ENCODE data around the gene MED13L. TPM values are rescaled to one million over a fixed set of nuclear protein-coding genes. Genes with fewer than 3 reads are reported as not detected.
A peak's percentile ranks its signal among the peaks of the same experiment; 100 is the strongest.

Gene MED13L
- total RNA-seq, 2 experiments from 2014 or later, result 25.7 to 40.1 TPM

- Histone ChIP-seq H3K27ac (ENCODE audit: low read depth, low read length, poor library complexity, severe bottlenecking) (no peak overlapping the region), H3K9me2 (ENCODE audit: insufficient read depth, low read length) (no peaks in the 10 kb centered on the region), H2AFZ (ENCODE audit: low read length) (no peak overlapping the region), H4K20me1 (ENCODE audit: insufficient read depth, low read length) (peaks cover 3% of the 10 kb centered on the region), H3K9me3 (ENCODE audit: low read length) (no peaks in the 10 kb centered on the region), H3K36me3 (ENCODE audit: insufficient read depth, low read length) (no peaks in the 10 kb centered on the region), H3K4me3 (ENCODE audit: low read depth, low read length, poor library complexity, severe bottlenecking) (no peak overlapping the region), H3K4me2 (ENCODE audit: low read length) (peak overlapping the region; percentile 28; the same call in 1 of the 2 replicates), H3K4me1 (ENCODE audit: insufficient read depth, low read length, poor library complexity, severe bottlenecking) (peaks cover 21% of the 10 kb centered on the region), H3K79me2 (ENCODE audit: insufficient read depth, low read depth, low read length) (no peaks in the 10 kb centered on the region)
- intact Hi-C loops (cut with micrococcal nuclease; ENCODE audit: unreplicated experiment), result no loop called here
- TF ChIP-seq, protein P1, sequence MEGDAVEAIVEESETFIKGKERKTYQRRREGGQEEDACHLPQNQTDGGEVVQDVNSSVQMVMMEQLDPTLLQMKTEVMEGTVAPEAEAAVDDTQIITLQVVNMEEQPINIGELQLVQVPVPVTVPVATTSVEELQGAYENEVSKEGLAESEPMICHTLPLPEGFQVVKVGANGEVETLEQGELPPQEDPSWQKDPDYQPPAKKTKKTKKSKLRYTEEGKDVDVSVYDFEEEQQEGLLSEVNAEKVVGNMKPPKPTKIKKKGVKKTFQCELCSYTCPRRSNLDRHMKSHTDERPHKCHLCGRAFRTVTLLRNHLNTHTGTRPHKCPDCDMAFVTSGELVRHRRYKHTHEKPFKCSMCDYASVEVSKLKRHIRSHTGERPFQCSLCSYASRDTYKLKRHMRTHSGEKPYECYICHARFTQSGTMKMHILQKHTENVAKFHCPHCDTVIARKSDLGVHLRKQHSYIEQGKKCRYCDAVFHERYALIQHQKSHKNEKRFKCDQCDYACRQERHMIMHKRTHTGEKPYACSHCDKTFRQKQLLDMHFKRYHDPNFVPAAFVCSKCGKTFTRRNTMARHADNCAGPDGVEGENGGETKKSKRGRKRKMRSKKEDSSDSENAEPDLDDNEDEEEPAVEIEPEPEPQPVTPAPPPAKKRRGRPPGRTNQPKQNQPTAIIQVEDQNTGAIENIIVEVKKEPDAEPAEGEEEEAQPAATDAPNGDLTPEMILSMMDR (conservative IDR thresholded peaks at IDR 0.05; ENCODE audit: low read length), result no peak
- TF ChIP-seq EZH2phosphoT487 (IDR thresholded peaks at IDR 0.05; ENCODE audit: borderline replicate concordance, low read depth, low read length), result no peak
- POLR2A ChIA-PET, result interaction anchor here (0.6 to 0.7 kb wide), 3 partner anchors 9 to 31 kb away, joined by 3 to 4 read pairs (median 3); no protein-coding TSS in a partner anchor
- BruUV-seq (replicated peaks), result no TSS peak
- CTCF ChIA-PET (ENCODE audit: unreplicated experiment), result no interaction called here
- DNase-seq (ENCODE audit: low spot score), result no peak
Measured at GRCh38 chr12:116196226-116196625, 81.3 kb downstream of the MED13L start.

DNA sequence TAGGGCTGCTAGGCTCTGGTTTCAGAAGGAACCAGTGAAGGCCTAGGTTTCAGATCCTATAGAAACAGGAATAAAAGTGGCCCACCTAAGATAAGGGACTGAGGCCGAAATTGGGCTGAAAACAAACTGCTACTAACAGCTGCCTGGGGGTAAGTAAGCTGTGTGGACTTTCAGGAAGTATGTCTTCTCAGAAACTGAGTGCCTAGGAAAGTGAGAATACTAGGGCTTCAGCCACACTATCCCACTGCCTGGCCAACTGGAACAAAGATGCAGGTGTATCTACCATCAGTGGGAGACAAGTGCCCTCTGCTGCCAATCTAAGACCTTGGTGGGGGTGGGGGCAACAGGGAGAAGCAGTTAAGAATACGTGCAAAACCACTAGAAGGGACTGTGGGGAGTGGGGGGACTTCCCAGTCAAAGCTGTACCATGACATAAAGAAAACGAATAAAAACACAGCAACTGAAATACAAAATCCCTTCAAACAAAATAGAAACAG, 82.5 kb downstream of the MED13L start:
- peak overlapping the region; percentile 1 for H3K4me3 ChIP-seq (ENCODE audit: low read depth, low read length, poor library complexity, severe bottlenecking)
- H3K27ac ChIP-seq (ENCODE audit: low read depth, low read length, poor library complexity, severe bottlenecking), result no peak overlapping the region
- no peak overlapping the region for H2AFZ ChIP-seq (ENCODE audit: low read length)
- peak overlapping the region; percentile 52 for H3K4me2 ChIP-seq (ENCODE audit: low read length)
- no peaks in the 10 kb centered on the region for H3K9me3 ChIP-seq (ENCODE audit: low read length)
- intact Hi-C loops (cut with micrococcal nuclease; ENCODE audit: unreplicated experiment), result no loop called here
- TF ChIP-seq, protein P1 (conservative IDR thresholded peaks at IDR 0.05; ENCODE audit: low read length), result peak; percentile 39; the same call in 1 of the 2 replicates
- TF ChIP-seq EZH2phosphoT487 (IDR thresholded peaks at IDR 0.05; ENCODE audit: borderline replicate concordance, low read depth, low read length), result no peak
- H3K79me2 ChIP-seq (ENCODE audit: insufficient read depth, low read depth, low read length), result no peaks in the 10 kb centered on the region
- peaks cover 21% of the 10 kb centered on the region for H3K4me1 ChIP-seq (ENCODE audit: insufficient read depth, low read length, poor library complexity, severe bottlenecking)
- H3K9me2 ChIP-seq (ENCODE audit: insufficient read depth, low read length), result no peaks in the 10 kb centered on the region
- CTCF ChIA-PET (ENCODE audit: unreplicated experiment), result no interaction called here
- BruUV-seq (replicated peaks), result no TSS peak
- H4K20me1 ChIP-seq (ENCODE audit: insufficient read depth, low read length), result no peaks in the 10 kb centered on the region; the same call in 1 of the 2 replicates
- peak; percentile 41 for DNase-seq (ENCODE audit: low spot score)
- POLR2A ChIA-PET, result no interaction called here
- H3K36me3 ChIP-seq (ENCODE audit: insufficient read depth, low read length), result no peaks in the 10 kb centered on the region

GRCh38 chr12:116189692-116190091, 87.8 kb downstream of the MED13L start:
- Histone ChIP-seq H2AFZ (ENCODE audit: low read length) (no peak overlapping the region), H4K20me1 (ENCODE audit: insufficient read depth, low read length) (0 out of 2 replicates have a peak, but pooled peaks cover 6% of the 10 kb centered on the region), H3K36me3 (ENCODE audit: insufficient read depth, low read length) (no peaks in the 10 kb centered on the region), H3K4me2 (ENCODE audit: low read length) (no peak overlapping the region), H3K4me1 (ENCODE audit: insufficient read depth, low read length, poor library complexity, severe bottlenecking) (peaks cover 4% of the 10 kb centered on the region), H3K79me2 (ENCODE audit: insufficient read depth, low read depth, low read length) (no peaks in the 10 kb centered on the region), H3K9me2 (ENCODE audit: insufficient read depth, low read length) (no peaks in the 10 kb centered on the region), H3K27ac (ENCODE audit: low read depth, low read length, poor library complexity, severe bottlenecking) (no peak overlapping the region), H3K4me3 (ENCODE audit: low read depth, low read length, poor library complexity, severe bottlenecking) (no peak overlapping the region), H3K9me3 (ENCODE audit: low read length) (no peaks in the 10 kb centered on the region)
- ChIA-PET POLR2A (interaction anchor here (0.7 to 0.9 kb wide), 2 partner anchors 15 to 794 kb away, joined by 3 read pairs; no protein-coding TSS in a partner anchor), CTCF (ENCODE audit: unreplicated experiment) (no interaction called here)
- BruUV-seq (replicated peaks), result no TSS peak
- intact Hi-C loops (cut with micrococcal nuclease; ENCODE audit: unreplicated experiment), result no loop called here
- DNase-seq (ENCODE audit: low spot score), result no peak
- TF ChIP-seq, protein P1 (conservative IDR thresholded peaks at IDR 0.05; ENCODE audit: low read length), result no peak
- TF ChIP-seq EZH2phosphoT487 (IDR thresholded peaks at IDR 0.05; ENCODE audit: borderline replicate concordance, low read depth, low read length), result no peak

All from OCI-LY7 (cell line).